OCI-LY1 (cell line): Measurements from ENCODE around the gene PTPRM.

Experiments
- H2AFZ ChIP-seq: fragments of 200-600 bp; sonication (generic), shearing (Covaris generic); 2 replicates; pipeline ENCODE4 v1.6.0; 2014; ENCODE audit warnings: antibody characterized with exemption, mild to moderate bottlenecking, low read length
- H3F3A ChIP-seq: fragments of 200-600 bp; sonication (generic), shearing (Covaris generic); 2 replicates; pipeline ENCODE4 v1.6.0; 2014; ENCODE audit warnings: mild to moderate bottlenecking, antibody characterized with exemption, low read length, moderate library complexity; ENCODE audit not compliant: insufficient read depth
- H3K27ac ChIP-seq: fragments of 200-600 bp; sonication (generic); 2 replicates; pipeline ENCODE4 v1.5.1; 2014; ENCODE audit warnings: low read length, mixed run types, mild to moderate bottlenecking, low read depth; ENCODE audit not compliant: poor library complexity, severe bottlenecking
- H3K27me3 ChIP-seq: fragments of 200-600 bp; sonication (generic); 2 replicates; pipeline ENCODE4 v1.6.0; 2014; ENCODE audit warnings: antibody characterized with exemption, mild to moderate bottlenecking, low read length, moderate library complexity; ENCODE audit not compliant: insufficient read depth
- H3K36me3 ChIP-seq: fragments of 200-600 bp; sonication (generic); 2 replicates; pipeline ENCODE4 v1.6.1; 2014; ENCODE audit warnings: mild to moderate bottlenecking, antibody characterized with exemption, low read length, moderate library complexity, mixed read lengths; ENCODE audit not compliant: insufficient read depth
- H3K4me1 ChIP-seq: fragments of 200-600 bp; sonication (generic); 2 replicates; pipeline ENCODE4 v1.5.1; 2014; ENCODE audit warnings: mild to moderate bottlenecking, low read length, moderate library complexity; ENCODE audit not compliant: insufficient read depth, severe bottlenecking
- H3K4me2 ChIP-seq: fragments of 200-600 bp; sonication (generic), shearing (Covaris generic); 2 replicates; pipeline ENCODE4 v1.6.1; 2014; ENCODE audit warnings: low read length
- H3K4me3 ChIP-seq: fragments of 200-600 bp; sonication (generic); 2 replicates; pipeline ENCODE4 v1.5.1; 2014; ENCODE audit warnings: low read length, low read depth, mild to moderate bottlenecking, mixed read lengths; ENCODE audit not compliant: poor library complexity, severe bottlenecking
- H3K79me2 ChIP-seq: fragments of 200-600 bp; shearing (Covaris generic); 2 replicates; pipeline ENCODE4 v1.6.1; 2016; ENCODE audit warnings: mixed run types, low read length, mixed read lengths; ENCODE audit not compliant: insufficient read depth
- H3K9ac ChIP-seq: fragments of 200-600 bp; sonication (generic), shearing (Covaris generic); 2 replicates; pipeline ENCODE4 v1.6.1; 2014; ENCODE audit warnings: mild to moderate bottlenecking, low read length, mixed read lengths
- H3K9me2 ChIP-seq: fragments of 200-600 bp; sonication (generic), shearing (Covaris generic); 2 replicates; pipeline ENCODE4 v1.6.1; 2014; ENCODE audit warnings: low read depth, mild to moderate bottlenecking, low read length, mixed read lengths
- H3K9me3 ChIP-seq: fragments of 200-600 bp; shearing (Covaris generic); 2 replicates; pipeline ENCODE4 v1.6.1; 2014; ENCODE audit warnings: low read length, mixed read lengths
- H4K20me1 ChIP-seq: fragments of 200-600 bp; sonication (generic), shearing (Covaris generic); 2 replicates; pipeline ENCODE4 v1.6.0; 2016; ENCODE audit warnings: mild to moderate bottlenecking, low read length; ENCODE audit not compliant: insufficient read depth
- EZH2 ChIP-seq: fragments of 200-600 bp; sonication (generic), shearing (Covaris generic); IDR thresholded peaks from 2 replicates; pipeline ENCODE4 v1.8.0; 2017; ENCODE audit warnings: borderline replicate concordance, mixed run types, mild to moderate bottlenecking, antibody characterized with exemption, low read length, moderate library complexity, mixed read lengths
- TF ChIP-seq, protein P1 (sequence below): fragments of 200-600 bp; sonication (generic), shearing (Covaris generic); IDR thresholded peaks from 2 replicates; pipeline ENCODE4 v1.5.1; 2017; ENCODE audit warnings: mild to moderate bottlenecking, antibody characterized with exemption, low read length, moderate library complexity, mixed read lengths

PTPRM gene

GRCh38 chr18:7597500-7597899 lies 30.4 kb downstream of the PTPRM start:
- TF ChIP-seq, protein P1, sequence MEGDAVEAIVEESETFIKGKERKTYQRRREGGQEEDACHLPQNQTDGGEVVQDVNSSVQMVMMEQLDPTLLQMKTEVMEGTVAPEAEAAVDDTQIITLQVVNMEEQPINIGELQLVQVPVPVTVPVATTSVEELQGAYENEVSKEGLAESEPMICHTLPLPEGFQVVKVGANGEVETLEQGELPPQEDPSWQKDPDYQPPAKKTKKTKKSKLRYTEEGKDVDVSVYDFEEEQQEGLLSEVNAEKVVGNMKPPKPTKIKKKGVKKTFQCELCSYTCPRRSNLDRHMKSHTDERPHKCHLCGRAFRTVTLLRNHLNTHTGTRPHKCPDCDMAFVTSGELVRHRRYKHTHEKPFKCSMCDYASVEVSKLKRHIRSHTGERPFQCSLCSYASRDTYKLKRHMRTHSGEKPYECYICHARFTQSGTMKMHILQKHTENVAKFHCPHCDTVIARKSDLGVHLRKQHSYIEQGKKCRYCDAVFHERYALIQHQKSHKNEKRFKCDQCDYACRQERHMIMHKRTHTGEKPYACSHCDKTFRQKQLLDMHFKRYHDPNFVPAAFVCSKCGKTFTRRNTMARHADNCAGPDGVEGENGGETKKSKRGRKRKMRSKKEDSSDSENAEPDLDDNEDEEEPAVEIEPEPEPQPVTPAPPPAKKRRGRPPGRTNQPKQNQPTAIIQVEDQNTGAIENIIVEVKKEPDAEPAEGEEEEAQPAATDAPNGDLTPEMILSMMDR: no peak
- TF ChIP-seq EZH2: no peak
- no peaks in the 10 kb centered on the region for H3K79me2 ChIP-seq
- no peaks in the 10 kb centered on the region for H3K27me3 ChIP-seq
- no peak overlapping the region for H2AFZ ChIP-seq
- no peaks in the 10 kb centered on the region for H3K36me3 ChIP-seq
- H3K9me3 ChIP-seq: no peaks in the 10 kb centered on the region
- no peak overlapping the region for H3K4me3 ChIP-seq
- H3K4me1 ChIP-seq: no peaks in the 10 kb centered on the region
- H4K20me1 ChIP-seq: no peaks in the 10 kb centered on the region
- no peak overlapping the region for H3K4me2 ChIP-seq
- H3K27ac ChIP-seq: no peak overlapping the region
- no peak overlapping the region for H3K9ac ChIP-seq
- H3K9me2 ChIP-seq: no peaks in the 10 kb centered on the region
- H3F3A ChIP-seq: no peaks in the 10 kb centered on the region

- Histone ChIP-seq H3K79me2 (no peaks in the 10 kb centered on the region), H3K9ac (no peak overlapping the region), H3F3A (no peaks in the 10 kb centered on the region), H3K4me2 (no peak overlapping the region), H3K9me3 (no peaks in the 10 kb centered on the region), H3K9me2 (no peaks in the 10 kb centered on the region), H4K20me1 (no peaks in the 10 kb centered on the region), H3K27me3 (no peaks in the 10 kb centered on the region), H3K36me3 (no peaks in the 10 kb centered on the region), H3K27ac (no peak overlapping the region), H3K4me1 (no peaks in the 10 kb centered on the region), H3K4me3 (no peak overlapping the region), H2AFZ (no peak overlapping the region)
- TF ChIP-seq, protein P1: no peak
- TF ChIP-seq EZH2: no peak
Observed at GRCh38 chr18:7598167-7599047, 31.3 kb downstream of the PTPRM start.

DNA sequence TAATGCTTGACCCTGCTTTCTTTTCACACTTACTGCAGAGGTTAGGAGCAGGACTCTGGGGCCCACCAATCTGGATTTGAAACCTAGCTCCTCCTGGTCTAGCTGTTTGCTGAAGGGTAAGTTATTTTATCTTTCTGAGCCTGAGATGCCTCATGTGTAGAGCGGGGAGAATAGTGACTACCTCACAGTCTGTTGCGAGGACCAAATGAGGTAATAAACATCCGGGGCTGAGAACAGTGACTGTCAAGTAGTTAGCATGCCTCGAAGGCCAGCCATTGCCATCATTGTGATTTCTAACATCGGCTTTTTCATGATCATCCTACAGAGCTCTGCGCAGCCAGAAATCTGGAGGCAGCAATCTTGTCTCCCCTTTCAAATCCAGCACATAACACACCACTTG lies 32.9 kb downstream of the PTPRM start:
- no peak overlapping the region for H3K4me2 ChIP-seq
- no peaks in the 10 kb centered on the region for H3K27me3 ChIP-seq
- H3K4me3 ChIP-seq: no peak overlapping the region
- no peaks in the 10 kb centered on the region for H4K20me1 ChIP-seq
- no peak overlapping the region for H3K9ac ChIP-seq
- H3K27ac ChIP-seq: no peak overlapping the region
- H3K36me3 ChIP-seq: no peaks in the 10 kb centered on the region
- H3K9me3 ChIP-seq: no peaks in the 10 kb centered on the region
- H3K4me1 ChIP-seq: no peaks in the 10 kb centered on the region
- no peak overlapping the region for H2AFZ ChIP-seq
- no peaks in the 10 kb centered on the region for H3K79me2 ChIP-seq
- TF ChIP-seq, protein P1: no peak
- H3F3A ChIP-seq: no peaks in the 10 kb centered on the region
- H3K9me2 ChIP-seq: no peaks in the 10 kb centered on the region
